ENCODE data around the gene PHF23.

GRCh38 chr17:7226721-7227710 is 12.2 kb downstream of the PHF23 start:
- TF ChIP-seq, protein P1, sequence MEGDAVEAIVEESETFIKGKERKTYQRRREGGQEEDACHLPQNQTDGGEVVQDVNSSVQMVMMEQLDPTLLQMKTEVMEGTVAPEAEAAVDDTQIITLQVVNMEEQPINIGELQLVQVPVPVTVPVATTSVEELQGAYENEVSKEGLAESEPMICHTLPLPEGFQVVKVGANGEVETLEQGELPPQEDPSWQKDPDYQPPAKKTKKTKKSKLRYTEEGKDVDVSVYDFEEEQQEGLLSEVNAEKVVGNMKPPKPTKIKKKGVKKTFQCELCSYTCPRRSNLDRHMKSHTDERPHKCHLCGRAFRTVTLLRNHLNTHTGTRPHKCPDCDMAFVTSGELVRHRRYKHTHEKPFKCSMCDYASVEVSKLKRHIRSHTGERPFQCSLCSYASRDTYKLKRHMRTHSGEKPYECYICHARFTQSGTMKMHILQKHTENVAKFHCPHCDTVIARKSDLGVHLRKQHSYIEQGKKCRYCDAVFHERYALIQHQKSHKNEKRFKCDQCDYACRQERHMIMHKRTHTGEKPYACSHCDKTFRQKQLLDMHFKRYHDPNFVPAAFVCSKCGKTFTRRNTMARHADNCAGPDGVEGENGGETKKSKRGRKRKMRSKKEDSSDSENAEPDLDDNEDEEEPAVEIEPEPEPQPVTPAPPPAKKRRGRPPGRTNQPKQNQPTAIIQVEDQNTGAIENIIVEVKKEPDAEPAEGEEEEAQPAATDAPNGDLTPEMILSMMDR (conservative IDR thresholded peaks at IDR 0.05 in 1 of 2, IDR thresholded peaks at IDR 0.05 in 1 of 2; ENCODE audit: extremely low read depth in 1 of 2, insufficient read depth in 1 of 2, low read depth in 1 of 2, low read length in 2 of 2) = no peak
- no peak for TF ChIP-seq EZH2 (IDR thresholded peaks at IDR 0.05; ENCODE audit: borderline replicate concordance, low read length)
